T-helper 1 cell treated with Interleukin-12 subunit alpha and Interleukin-12 subunit beta and Interleukin-4 antibody, amounts not matched to agents 30 ng/mL and 1 ng/mL, for 36 hours (primary cell): ENCODE results near the gene BMP4. TPM values are rescaled to one million over a fixed set of nuclear protein-coding genes. Genes with fewer than 3 reads are reported as not detected.
"Not testable (repeated sequence)": the region's sequence is repeated elsewhere in the genome, so short reads cannot be mapped to it uniquely, and the experiment has no call there.

Source experiments
- intact Hi-C: fragments of 100-400 bp; cut with micrococcal nuclease; formaldehyde crosslinking; loops from one replicate; pipeline ENCODE4 v1.15.1; 2024
- total RNA-seq: library from RNA; stranded (reverse); gene quantifications from 2 replicates; pipeline ENCODE4 v1.2.3, GENCODE V29; 2022

BMP4 gene
- not detected in 2 replicates for total RNA-seq

DNA sequence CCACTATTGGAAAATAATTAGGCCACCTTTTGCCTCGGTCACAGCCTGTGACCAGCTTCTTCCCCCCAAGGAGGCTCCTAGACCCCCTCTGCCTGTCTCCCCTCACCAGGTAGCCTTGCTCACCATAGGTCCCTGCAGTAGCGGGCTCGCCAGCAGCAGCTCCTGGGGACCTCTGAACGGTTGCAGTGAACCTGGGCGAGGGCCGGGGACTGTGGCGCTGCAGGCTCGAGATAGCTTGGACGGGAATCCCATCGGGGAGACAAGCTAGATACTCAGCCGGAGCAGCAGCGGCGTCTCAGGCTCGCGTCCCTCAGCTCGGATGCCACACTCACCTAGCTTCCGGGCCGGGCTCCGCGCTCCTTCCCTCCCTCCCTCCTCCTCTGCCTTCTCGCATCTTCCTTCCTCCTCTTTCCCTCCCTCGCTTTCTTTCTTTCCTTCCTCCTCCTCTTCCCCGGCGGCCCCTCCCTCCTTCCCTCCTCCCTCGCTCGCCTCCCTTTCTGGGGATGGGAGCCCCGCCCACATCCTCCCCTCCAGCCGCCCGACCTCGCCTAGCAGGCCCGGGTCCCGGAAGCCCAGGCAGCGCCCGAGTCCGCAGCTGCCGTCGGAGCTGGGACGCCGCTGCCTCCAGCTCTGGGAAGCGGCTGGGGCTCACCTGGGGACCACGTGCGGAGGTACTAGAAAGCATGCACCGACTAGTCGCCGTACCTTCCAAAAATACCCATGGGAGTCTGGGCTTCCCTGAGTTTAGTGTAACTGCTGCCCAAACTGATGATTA, at the start of gene BMP4:
TSS of gene BMP4 (minus strand) at position 399 of the 775 bp plus-strand sequence. CDS start 4,603 bp downstream, outside the sequence.
- intact Hi-C loops: no loop called here

DNA sequence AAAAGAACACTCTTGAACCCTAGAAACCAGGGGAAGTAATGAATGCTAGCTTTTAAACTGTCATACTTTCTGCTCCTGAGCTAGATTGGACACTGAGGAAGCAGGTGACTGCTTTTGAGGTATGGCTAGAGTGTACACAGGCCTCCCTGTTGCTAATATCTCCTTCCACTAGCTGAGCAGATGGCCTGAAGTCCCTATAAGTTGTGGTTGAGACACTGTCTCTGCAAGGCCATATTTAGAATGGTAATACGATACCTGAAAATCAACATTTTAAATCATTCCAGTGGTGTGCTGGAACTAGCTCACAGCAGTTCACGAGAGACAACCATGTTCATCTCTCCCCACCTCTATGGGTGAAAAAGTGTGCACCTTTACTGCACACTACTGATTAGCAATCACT, 46.4 kb upstream of the BMP4 start:
- intact Hi-C loops: no loop called here

DNA sequence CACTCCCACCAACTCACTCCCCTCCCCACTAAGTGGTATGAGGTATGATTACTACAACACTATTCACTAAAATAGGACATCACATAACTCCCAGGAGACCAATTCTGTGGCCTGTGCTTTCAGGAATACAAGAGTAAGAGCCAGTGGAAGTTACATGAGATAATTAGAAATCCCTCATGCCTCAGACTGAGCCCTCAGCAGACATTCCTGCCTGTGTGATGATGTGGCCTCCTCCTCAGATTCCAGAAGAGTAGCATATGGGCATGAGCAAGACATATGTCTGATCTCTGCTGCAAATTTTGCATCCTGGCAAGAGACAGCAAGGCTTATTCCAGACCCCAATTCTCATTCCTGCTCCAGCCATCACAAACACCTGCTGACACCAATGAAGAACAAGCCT, 46.0 kb upstream of the BMP4 start:
- intact Hi-C loops: no loop called here

- intact Hi-C loops: no loop called here
Measured at GRCh38 chr14:54001189-54001878, 44.7 kb upstream of the BMP4 start.

GRCh38 chr14:54000341-54000811, 43.8 kb upstream of the BMP4 start:
- intact Hi-C loops: no loop called here

DNA sequence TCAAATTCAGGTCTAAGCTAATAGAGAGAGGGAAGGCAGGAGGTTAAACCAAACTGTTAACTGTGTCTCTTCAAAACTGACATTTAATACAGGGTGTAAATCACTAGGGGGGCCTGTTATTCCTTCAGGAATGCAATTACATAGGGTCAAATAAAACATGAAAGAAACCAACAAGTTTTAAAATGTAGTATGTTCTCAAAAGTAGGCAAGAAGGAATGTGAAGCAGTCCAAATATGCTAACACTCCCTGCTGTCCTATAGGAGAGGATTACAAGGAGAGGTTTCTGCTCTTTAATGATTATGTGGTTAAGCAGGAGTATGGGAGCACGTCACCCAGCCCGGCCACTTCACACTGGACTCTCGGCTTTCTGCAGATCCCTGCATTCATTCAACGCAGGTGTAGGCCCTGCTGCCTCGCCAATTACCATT, 42.5 kb upstream of the BMP4 start:
- intact Hi-C loops: no loop called here

DNA sequence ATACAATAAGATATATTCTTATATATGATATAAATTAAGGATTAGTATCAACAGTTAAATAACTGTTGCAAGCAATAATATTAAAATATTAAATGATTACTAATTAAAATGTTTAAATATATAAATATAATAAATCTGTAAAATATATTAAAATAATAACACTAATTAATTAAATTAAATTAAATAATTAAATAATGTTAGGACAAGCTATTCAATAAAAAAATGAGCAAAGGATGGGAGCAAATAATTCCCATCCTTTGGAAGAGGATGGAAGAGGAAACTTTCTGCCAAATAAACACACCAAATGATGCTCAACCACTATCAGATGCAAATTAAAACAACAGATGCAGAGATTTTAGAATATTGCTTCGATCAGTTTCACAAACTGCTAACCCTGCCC, 39.4 kb upstream of the BMP4 start:
- intact Hi-C loops: no loop called here

DNA sequence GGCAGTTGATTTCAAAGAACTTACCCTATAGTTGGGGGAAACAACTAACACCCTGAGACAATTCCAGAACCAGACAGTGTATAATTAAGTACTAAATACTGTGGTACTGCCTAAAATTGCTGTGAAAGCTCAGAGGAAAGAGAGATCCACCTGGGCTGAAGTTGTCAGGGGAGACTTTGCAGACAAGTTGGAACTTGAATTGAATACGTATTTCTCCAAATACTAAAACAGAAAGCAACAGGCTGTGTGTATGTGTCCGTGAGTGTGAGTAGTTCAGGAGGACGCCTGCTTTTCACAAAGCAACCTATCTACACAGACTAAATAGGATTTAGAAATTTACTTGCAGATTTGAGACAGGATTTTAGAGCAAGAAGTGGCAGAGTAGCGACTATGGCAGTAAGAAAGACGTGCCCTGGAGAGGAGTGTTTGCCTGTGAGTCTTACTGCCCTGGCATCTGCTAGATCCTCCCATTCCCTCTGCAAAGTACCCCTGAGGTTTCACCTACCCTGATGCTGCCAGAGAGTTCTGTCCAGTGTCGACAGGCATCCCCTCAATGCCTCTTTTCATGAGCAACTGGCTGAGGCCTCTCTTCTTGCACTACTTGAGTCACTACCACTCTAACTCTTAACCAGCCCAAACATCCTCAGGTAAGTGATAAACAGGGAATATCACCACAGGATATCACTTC, 37.4 kb upstream of the BMP4 start:
- intact Hi-C loops: no loop called here

- intact Hi-C loops: no loop called here
Measured at GRCh38 chr14:53990978-53991377, 34.4 kb upstream of the BMP4 start.

DNA sequence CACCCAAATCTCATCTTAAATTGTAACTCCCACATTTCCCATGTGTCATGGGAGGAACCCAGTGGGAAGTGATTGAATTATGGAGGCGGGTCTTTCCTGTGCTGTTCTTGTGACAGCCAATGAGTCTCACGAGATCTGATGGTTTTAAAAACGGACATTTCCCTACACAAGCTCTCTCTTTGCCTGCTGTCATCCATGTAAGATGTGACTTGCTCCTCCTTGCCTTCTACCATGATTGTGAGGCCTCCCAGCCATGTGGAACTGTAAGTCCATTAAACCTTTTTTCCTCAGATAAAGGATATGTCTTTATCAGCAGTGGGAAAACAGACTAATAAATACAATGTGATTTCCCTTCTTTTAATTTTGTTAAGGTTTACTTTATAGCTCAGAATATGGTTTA, 30.1 kb upstream of the BMP4 start:
- intact Hi-C loops: not testable (repeated sequence)

GRCh38 chr14:53984958-53985357, 28.3 kb upstream of the BMP4 start:
- intact Hi-C loops: not testable (repeated sequence)

- intact Hi-C loops: no loop called here
Measured at GRCh38 chr14:53983112-53983511, 26.5 kb upstream of the BMP4 start.

GRCh38 chr14:53982546-53982945, 25.9 kb upstream of the BMP4 start:
- intact Hi-C loops: no loop called here

DNA sequence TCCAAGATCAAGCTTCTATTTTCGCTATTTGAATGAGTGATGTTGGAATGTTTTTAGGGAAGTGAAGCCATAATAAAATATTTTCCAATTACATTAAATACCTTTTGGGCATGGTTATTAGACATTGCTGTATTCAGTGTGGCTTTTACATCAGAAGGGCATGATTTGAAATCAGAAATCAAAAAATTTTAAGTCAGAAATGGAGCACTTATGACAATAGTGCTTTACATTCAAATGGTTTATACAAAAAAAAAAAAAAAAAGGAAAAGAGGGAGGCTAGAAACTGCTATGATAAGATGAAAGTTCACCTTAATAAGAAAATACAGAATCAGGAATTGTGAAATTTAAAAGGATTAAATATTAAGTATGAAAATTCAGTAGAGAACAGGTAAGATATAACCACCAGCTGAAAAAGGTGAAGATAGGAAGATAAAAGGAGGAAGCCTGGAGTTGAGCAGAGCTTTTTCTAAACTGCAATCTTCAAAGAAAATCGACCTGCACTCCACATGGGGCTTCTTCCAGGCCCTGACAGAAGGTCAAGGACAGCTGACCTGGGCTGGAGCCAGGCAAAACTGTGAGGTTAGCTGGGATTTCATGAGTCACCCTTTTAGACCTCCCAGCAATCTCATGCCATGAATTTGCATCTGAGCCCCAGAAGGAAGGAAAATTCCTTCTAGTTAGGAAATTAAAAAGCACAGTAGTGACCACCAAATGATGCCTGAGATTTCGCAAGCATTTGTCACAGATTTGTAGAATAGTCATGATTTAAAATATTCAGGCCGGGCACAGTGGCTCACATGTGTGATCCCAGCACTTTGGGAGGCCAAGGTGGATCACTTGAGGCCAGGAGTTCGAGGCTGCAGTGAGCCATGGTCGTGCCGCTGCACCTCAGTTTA, 23.4 kb upstream of the BMP4 start:
- intact Hi-C loops: no loop called here

GRCh38 chr14:53979113-53979681, 22.6 kb upstream of the BMP4 start:
- intact Hi-C loops: no loop called here

DNA sequence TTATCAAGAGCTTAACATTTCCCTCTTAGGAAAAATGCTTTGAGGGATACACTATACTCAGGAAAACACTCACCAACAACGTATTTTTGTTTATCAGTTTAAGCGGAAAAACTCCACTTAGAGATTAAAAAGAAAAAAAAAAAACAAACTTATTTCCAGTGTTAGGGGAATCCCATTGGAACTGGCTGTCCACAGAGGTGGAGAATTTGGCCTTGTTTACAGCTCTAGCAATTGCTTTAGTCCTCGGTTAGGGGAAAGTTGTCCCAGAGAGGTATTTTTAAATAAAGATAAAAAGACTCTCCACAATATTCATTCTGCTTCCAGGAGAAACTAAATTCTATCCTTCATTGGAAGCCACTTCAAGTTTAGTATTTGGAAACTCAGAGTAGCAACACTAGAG, 21.6 kb upstream of the BMP4 start:
- intact Hi-C loops: no loop called here

- intact Hi-C loops: no loop called here
Measured at GRCh38 chr14:53975444-53975843, 18.8 kb upstream of the BMP4 start.

GRCh38 chr14:53971521-53971920, 14.9 kb upstream of the BMP4 start:
- intact Hi-C loops: no loop called here

- intact Hi-C loops: no loop called here
Measured at GRCh38 chr14:53969326-53969725, 12.7 kb upstream of the BMP4 start.

GRCh38 chr14:53968726-53969125, 12.1 kb upstream of the BMP4 start:
- intact Hi-C loops: no loop called here

GRCh38 chr14:53967606-53968005, 11.0 kb upstream of the BMP4 start:
- intact Hi-C loops: loop anchor here (2.0 kb wide), 1 partner anchor 15 kb away; no protein-coding TSS in a partner anchor
